ENCODE results near the gene CD300E.
A peak's percentile ranks its signal among the peaks of the same experiment; 100 is the strongest.
"Not testable (repeated sequence)": the region's sequence is repeated elsewhere in the genome, so short reads cannot be mapped to it uniquely, and the experiment has no call there.

CD300E gene

DNA sequence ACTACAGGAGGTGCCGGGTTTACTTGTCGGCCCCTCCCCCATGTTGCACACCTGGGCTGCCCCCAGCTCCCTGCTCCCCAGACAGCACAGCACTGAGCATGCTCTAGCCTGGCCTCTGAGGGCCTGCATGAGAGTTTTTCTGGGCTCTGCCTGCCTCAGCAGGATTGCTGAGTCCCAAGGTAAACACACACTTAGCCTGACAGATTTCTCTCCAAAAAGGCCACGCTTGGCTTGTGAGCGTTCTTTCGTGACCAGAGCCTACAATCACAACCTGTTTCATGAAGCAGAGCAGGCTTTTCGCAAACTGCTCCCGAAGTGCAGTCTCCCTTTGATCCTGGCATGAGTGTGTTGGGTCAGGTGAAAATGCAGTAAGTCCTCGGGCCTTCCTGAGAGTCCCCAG lies 9.8 kb upstream of the CD300E start:
- DNase-seq, result no peak

DNA sequence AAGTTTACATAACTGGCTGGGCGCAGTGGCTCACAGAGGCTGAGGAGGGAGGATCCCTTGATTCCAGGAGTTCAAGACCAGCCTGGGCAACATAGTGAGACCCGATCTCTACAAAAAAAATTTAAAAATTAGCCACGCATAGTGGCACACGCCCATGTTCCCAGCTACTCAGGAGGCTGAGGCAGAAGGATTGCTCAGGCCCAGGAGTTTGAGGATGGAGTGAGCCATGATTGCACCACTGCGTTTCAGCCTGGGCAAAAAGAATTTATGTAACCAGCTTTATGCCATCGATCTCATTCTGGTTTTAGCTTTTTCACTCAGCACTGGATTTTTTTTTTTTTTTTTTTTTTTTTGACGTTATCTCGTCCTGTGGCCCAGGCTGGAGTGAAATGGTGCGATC lies 9.1 kb upstream of the CD300E start:
- no peak for DNase-seq

DNA sequence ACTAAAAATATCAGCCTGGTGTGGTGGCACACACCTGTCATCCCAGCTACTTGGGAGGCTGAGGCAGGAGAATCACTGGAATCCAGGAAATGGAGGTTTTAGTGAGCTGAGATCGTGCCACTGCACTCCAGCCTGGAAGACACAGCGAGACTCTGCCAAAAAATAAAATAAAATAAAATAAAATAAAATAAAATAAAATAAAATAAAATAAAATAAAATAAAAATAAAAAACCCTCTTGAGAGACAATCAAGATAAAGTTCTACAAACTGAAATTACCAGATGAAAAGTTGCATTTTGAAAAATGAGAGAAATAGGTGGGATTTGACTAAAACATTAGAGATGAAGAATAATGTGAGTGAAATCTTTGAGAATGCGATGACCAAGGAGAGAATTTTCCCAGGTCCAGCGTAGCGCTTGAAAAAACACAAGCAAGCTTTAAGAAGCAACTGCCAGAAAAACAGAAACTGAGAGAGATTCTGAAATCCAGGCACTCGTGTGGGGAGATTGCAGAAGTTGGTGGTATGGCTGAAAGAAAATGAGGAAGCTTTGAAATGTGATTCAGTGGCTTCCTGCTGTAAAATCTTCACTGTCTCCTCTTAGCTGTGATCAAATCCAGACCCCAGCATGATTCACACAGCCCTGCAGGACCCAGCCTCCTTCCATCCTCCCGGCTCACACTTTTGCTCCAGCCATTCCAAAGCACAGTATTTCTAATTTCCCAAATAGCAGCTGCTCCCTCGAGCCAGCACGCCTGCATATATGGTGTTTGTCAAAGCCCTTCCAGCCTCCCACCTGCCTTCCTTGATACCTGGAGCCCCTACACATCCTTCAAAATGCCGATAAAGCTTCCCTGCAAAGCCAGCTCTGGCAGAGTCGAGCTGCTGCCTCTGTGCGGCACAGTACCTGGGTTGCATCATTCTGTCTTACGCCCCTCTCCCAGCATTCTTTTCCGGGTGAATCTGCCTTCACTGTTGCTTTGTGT lies 8.2 kb upstream of the CD300E start:
- no peak for DNase-seq

DNA sequence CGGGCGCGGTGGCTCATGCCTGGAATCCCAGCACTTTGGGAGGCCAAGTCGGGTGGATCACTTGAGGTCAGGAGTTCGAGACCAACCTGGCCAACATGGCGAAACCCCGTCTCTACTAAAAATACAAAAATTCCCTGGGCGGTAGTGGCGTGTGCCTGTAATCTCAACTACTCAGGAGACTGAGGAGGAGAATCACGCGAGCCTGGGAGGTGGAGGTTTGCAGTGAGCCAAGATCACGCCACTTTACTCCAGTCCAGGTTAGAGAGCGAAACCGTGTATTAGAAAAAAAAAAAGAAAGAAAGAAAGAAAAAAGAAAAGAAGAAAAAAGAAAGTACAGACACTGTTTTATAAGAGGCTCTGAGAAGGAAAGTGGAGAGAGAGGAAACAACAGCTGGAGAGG lies 6.7 kb upstream of the CD300E start:
- not testable (repeated sequence) for DNase-seq

DNA sequence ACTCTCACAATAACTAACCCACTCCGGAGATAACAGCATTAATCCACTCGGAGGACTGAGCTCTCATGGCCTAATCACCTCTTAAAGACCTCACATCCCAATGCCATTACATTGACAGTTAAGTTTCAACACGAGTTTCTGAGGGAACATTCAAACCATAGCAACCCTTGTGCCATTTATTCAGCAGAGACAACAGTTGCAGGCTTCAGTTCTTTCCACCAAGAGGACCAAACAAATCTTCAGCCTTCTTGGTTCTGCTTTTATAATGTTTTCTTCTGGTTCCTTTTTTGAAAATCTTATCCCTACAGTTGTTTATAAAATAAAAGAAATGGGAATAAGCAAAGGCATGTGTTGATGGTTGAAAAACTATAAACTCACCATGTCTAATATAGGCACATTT lies 2.1 kb upstream of the CD300E start:
- DNase-seq, result no peak

DNA sequence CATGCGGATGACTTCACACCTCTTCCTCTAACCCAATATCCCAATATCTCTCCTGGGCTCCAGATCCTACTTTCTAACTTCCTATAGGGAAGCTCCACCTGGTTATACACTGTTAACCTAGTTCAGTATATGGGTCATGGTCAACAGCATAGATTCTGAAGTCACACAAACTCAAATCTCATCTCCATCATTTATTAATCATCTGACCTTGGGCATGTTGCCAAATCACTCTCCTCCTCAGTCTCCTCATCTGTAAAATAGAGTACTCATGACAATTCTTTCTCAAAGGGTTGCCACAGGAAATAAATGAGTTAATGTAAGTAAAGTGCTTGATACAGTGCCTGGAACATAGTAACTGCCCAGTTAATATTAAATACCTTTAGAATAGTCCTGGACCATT lies 593 bp upstream of the CD300E start:
- no peak for DNase-seq

DNA sequence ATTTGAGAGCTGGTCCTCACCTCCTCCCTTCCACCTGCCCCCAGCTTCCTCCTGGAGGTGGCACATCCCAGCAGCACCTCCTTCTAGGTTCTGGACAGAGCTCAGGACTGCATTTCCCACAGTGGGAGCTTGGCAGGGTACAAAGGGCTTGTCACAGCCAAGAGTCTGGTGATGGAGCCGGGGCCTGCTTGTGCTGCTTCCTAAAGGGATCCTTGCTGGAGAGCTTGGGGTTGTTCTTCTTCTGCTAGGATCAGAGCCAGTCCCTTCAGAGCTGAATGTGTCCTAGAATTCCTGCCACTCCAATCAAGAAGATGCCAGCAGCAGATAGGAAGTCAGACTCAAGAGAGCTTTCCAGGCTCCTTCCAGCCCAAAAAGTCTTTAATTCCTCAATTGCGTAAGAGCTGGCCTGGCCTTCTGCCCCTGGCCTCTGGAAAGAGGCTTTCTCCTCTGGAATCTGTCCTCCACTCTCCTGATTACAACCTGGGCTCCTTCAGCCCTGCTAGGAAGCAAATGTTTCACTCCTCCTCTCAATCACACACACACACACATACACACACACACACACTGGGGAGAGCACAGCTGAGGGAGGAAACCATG lies 4.4 kb downstream of the CD300E start:
- no peak for DNase-seq

DNA sequence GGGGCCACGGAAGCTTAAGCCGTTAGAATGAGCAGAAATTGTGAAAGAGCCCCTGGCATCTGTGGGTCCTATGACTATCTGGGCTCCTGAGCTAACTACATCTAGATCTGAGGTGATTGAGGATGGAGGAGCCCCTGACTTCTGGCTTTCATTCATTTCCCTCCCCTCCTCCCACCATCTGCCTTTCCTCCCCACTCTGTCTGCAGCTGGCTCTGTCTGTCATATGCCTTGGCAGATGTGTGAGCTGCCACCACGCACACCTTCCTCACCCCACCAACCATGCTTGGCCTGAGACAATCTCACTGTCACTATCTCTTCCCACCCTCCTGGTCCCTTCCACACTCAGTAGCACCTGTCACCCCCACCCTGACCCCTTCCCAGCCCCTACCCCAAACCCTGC lies 5.1 kb downstream of the CD300E start:
- no peak for DNase-seq

DNA sequence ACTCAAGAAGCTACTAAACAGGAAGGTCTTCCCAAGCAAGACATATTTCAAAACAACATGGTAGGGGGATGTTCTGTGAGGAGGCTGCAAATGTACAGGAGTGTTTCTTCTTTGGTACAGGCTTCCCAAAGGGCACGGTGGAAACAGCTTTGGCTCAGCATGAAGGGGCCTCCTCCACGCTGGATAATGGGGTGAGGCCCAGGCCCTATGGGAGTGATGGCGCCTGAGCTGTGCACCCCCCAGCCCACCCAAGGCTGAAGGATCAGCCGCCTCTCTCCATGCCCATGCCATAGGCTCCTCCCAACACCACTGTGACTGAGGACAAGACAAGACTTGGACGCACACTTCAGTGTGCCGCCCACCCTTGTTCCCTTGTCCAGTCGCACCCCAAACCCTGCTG lies 6.8 kb downstream of the CD300E start:
- no peak for DNase-seq

DNA sequence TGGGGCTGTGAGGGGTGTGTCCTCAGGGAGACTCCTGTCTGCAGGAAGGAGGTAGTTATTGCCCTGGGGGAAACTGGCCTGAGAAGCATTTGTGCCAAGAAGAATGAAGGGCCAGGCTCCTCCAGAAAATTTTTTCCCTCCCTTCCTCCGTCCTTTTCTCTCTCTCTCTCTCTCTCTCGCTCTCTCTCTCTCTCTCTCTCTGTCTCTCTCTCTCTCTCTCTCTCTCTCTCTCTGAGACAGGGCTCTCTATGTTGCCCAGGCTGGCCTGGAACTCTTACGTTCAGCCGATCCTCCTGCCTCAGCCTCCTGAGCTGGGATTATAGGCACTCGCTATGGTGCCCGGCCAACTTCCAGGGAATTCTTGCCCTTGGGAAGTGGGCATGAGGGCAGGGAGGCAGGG lies 11.5 kb downstream of the CD300E start:
- DNase-seq, result no peak

DNA sequence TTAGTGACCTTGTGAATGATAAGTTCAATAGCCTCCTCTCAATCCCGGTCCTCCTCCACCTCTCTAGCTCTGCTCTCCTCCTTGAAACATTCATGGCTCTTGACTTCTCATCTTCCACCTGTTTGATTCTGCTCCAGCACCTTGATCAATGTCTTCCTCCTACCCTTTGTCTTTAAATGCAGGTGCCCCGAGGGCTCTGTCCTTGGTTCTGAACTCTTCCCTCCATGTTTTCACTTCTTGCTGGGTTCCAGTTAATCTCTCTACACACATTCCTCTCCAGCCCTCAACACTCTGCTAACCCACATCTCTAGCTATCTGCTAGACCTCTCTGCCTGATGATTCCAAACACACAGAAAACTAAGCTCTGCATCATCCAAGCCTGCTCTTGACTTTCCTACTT lies 13.4 kb downstream of the CD300E start:
- DNase-seq, result no peak

DNA sequence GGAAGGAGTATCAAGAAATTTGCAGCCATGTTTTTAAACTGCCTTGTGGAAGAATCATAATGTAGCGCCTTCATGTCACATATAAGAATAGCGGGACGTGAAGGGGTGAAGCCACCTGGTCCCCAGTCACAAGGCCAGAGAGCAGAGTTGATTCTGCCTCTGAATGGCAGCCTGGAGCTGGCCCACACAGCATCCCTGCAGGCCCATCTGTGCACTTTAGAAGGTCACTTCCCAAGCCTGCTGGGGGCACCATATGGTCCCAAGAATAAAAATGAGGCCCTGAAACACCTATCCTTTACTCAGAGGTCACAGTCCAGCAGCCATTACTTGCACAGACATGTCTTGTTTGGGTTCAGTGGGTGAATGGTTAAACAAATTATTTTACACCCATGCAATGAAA lies 15.0 kb downstream of the CD300E start:
- no peak for DNase-seq

DNA sequence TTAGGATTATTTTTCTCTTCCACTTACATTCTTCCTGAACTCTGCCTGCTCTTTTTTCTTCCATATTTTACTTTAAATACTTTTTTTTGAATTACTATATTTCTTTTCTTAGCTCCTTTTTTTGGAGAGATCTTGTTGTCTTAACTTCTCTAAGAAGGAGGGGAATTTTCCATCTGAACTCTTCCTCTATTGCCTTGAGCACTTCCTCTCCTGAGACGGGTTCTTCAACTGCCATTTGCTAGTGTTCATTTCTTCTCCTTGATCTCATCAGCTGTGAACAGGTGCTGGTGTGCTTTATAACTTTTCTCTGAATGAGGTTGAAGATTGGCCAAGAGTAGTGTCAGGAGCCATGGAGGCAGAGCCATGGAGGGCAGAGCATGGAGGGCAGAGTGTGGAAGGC lies 16.3 kb downstream of the CD300E start:
- DNase-seq, result no peak

DNA sequence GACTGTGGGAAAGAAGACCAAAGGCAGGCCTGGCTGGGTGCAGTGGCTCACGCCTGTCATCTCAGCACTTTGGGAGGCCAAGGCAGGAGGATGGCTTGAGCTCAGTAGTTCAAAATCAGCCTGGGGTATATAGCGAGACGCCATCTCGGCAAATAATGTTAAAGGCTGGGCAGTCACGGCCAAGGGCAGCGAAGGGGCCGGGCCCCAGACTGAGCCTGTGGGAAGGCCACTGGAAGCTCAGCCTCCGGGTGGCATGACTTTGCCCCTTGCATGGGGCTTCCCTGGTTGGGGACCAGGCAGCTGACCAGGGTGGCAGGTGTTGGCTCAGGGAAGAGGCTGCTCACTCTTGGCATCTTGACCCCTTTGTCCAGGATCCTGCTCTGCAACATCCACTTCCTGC lies 17.5 kb downstream of the CD300E start:
- DNase-seq, result no peak

DNA sequence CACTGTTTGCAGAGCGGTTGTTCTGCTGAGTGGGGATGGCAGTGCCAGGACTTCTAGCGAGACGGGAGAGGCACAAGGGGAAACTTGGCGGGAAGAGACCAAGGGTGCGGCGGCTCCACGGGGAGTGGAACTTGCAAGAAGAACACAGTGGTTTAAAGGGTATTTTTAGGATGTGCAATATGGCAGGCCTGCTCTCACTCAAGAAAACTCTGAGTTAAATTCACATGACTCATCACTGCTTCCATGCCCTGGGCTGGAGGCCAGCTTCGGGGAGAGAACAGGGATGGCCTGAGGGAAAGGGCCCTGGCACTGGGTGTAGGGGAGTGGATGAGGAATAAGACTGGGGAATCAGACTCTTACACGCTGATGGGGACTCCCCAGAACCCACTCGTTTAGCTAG lies 18.2 kb downstream of the CD300E start:
- DNase-seq, result no peak

DNA sequence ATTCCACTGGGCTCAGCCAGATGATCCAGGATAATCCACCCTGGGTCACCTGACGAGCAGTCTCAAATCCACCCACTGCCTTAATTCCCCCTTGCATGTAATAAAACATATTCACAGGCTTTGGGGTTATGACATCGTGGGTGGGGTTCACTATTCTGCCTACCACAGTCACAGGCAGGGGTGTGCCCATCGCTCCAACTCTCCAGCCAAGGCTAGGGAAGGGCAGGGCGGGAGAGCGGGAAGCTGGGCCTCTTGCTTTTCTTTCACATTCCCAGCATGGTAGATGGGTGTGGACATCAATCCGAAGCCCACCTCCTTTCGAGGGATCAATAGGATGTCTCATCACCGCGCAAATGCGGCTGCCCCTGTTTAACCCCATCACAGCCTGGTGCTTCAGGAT lies 18.8 kb downstream of the CD300E start:
- DNase-seq, result no peak

DNA sequence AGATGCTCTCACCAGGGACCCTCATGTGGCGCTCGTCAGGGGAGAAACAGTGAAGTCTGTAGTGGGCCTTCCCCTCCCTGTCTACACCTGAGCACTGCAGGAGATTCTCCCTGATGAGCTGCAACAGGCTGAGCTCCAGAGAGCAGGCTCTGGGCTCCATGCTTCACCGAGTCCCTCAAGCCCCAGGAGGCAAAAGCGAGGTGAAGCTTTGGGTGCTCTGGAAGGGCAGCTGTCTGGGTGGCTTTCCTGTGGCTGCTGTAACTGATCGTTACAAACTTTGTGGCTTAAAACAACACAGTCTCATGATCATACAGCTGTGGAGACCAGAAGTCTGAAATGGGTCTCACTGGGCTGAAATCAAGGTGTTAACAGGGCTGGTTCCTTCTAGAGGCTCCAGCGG lies 19.3 kb downstream of the CD300E start:
- no peak for DNase-seq

DNA sequence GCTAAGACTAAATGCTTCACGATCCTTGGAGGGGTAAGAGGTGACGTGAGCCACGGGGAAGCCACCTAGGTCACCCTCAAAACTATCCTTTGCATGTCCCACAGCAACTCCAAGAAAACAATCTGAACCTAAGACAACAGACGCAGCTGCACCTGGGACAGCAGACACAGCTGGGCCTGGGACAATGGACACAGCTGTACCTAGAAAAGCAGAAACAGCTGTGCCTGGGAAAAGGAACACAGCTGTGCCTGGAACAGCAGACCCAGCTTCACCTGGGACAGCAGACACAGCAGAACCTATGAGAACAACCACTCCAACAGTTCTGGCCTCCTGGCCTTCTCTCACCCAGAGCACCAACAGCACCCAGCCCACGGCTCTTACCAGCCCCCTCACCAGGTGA lies 19.8 kb downstream of the CD300E start:
- no peak for DNase-seq

DNA sequence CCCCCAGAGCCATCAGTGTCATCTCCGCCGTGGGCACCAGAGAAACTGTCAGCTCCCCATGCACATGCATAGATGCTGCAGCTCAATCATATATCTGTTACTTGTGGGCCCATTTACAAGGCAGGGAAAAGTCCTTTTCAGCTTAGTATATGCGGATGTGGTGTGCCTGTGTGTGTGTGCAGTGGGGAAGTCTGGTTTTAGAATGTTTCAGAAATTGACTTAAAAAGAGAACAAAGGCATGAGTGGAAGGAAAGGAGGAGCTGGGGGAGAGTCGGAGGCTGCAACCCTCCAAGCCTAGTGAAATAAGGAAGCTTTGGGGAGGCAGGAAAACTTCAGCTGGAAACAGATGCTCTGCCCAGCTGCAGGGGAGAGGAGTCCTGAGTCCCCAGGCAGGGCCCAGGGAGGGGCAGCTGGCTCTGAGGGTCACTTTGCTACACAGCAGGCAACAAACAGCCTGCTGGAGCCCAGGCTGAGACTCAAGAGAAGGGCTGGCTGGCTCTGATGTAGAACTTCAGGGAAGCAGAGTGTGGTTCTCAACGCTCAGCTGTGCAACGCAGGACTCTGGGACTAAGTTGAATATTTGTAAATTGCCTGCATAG lies 20.4 kb downstream of the CD300E start:
- DNase-seq, result no peak

DNA sequence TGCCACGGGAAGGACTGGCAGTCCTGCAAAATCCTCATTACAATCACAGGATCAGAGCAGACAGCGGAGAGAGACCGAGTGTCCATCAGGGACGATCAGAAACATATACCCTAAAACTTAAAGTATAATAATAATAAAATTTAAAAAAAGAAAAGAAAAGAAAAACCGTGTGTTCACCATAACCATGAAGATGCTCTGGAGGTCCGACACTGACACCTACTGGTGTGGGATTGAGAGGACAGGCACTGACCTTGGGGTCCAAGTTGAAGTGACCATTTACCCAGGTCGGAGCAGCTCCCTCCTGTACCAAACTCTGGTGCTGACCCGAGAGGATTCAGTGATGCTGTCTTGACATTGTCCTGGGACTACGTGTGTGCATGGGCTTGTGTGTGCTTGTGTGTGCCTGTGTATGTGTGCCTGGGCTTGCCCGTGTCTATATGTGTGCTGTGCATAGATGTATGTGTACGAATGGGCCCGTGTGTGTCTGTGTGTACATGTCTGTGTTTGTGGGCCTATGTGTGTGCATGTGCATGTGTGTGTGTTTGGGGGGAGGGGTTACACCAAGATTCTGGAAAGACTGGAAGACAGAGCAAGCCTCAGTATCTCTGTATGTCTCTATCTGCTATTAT lies 21.5 kb downstream of the CD300E start:
- peak; percentile 34 for DNase-seq

DNA sequence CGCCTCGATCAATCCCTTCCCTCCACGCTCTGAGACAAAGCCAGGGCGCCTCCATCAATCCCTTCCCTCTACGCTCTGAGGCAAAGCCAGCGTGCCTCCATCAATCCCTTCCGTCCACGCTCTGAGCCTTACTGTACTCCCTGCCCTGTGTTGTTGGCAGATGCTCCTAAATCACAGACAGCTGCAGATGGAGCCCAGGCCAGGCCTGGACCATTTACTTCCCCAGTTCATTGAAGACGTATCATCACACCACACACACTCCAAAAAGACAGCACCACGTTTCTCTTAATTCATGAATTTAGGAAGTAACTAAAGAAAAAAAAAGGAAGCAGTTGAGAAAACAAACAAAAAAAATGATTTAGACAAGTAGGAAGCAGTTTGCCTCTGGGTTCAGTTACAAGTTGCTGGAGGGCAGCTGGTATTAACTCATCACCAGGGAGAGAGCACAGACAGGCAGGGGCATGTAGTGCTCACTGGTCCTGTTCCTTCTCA lies 24.0 kb downstream of the CD300E start:
- no peak for DNase-seq

DNA sequence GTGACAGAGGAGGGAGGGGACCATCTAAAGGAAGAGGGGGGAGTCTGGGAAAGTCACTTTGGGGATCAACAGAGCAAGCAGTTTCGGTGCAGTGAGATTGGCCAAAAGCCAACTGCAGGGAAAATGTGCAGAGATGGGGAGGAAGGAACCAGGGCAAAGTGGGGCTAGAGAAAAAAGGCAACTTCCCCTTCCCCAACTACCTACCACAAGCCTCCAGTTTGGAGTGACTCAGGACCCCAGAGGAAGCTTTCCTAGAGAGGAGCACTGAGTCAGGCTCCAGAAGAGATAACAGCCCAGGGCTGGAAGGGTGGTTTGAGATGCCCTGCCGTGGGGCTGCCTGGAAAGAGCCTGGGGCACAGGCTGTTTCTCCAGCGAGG lies 24.5 kb downstream of the CD300E start:
- DNase-seq, result no peak

DNA sequence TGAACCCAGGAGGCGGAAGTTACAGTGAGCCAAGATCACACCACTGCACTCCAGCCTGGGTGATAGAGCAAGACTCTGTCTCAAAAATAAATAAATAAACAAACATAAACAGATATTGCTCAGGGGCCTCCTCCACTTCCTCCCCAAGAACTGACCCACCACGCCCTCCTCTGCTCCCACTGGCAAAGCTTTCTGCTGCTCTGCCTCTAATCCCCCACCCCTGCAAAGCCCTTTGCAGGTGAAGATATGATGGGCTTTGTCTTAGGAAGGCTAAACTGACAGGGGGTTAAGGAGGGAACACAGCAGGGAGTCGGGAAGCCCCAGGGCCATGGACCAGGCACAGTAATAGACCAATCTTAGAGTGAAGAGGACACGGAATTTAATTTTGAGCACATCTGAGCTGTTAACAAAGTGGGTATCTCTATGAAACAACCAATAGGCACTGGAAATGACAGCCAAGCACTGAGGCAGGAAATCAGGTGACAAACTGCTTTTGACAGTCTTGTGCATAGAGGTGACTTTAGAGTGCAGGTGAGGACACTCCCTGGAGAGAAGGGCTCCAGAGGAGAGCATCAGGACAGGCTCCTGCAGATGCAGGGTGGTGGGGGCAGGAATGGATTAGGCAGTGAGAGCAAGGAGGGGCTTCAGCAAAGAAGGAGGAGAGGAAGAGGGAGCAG lies 25.1 kb downstream of the CD300E start:
- DNase-seq, result no peak
